AG09319 (cell line): ENCODE data around the gene PBLD.
"Not testable (repeated sequence)": the region's sequence is repeated elsewhere in the genome, so short reads cannot be mapped to it uniquely, and the experiment has no call there.

Experiments used
- DNase-seq: peaks from one replicate; pipeline ENCODE4 v3.0.0-alpha.2; 2010; ENCODE audit warnings: low read depth; ENCODE audit errors: extremely low read depth
- TF ChIP-seq, protein P1 (sequence below): IDR thresholded peaks from 2 replicates; pipeline ENCODE4 v1.5.1; 2011; ENCODE audit warnings: low read depth, mild to moderate bottlenecking, inconsistent platforms, low read length, moderate library complexity

Gene PBLD

DNA sequence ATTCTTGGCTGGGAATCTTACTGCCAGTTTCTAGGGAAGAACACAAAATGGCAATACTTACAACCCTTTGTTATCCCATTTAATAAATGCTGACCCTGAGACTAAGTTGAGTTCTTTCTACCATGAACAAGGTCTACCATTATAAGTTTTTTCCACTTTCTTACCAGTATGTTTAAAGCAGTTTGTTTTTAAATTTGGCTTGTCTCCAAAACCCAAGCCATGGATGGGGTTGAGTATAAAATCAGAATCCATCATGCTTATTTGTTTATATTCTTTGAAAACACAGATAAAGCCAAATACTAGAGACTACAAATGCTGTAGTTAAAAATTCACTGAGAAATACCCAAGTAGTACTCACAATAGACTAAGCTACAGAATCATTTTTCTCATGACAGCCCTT lies 42.0 kb downstream of the PBLD start:
- DNase-seq, result no peak
- TF ChIP-seq, protein P1, sequence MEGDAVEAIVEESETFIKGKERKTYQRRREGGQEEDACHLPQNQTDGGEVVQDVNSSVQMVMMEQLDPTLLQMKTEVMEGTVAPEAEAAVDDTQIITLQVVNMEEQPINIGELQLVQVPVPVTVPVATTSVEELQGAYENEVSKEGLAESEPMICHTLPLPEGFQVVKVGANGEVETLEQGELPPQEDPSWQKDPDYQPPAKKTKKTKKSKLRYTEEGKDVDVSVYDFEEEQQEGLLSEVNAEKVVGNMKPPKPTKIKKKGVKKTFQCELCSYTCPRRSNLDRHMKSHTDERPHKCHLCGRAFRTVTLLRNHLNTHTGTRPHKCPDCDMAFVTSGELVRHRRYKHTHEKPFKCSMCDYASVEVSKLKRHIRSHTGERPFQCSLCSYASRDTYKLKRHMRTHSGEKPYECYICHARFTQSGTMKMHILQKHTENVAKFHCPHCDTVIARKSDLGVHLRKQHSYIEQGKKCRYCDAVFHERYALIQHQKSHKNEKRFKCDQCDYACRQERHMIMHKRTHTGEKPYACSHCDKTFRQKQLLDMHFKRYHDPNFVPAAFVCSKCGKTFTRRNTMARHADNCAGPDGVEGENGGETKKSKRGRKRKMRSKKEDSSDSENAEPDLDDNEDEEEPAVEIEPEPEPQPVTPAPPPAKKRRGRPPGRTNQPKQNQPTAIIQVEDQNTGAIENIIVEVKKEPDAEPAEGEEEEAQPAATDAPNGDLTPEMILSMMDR, result no peak

DNA sequence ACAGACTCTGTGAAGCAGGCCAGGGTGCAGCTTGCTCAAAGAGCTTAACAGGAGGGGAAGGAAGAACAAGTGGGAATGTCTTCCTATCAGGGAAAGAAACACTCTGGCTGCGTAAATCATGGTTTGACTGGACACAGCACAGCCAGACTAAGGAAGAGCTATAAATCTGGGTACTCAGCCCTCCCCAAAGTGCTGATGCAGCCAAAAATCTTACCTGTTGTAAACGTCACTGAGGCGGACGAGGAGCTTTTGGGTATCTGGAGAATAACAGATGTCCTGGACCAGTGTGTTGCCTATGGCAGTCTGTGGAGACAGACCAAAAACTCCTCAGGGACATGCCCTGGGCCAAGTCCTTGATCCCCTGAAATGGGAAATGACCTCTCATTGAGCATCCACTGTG lies 44.0 kb downstream of the PBLD start:
- TF ChIP-seq, protein P1, result no peak
- DNase-seq, result no peak

DNA sequence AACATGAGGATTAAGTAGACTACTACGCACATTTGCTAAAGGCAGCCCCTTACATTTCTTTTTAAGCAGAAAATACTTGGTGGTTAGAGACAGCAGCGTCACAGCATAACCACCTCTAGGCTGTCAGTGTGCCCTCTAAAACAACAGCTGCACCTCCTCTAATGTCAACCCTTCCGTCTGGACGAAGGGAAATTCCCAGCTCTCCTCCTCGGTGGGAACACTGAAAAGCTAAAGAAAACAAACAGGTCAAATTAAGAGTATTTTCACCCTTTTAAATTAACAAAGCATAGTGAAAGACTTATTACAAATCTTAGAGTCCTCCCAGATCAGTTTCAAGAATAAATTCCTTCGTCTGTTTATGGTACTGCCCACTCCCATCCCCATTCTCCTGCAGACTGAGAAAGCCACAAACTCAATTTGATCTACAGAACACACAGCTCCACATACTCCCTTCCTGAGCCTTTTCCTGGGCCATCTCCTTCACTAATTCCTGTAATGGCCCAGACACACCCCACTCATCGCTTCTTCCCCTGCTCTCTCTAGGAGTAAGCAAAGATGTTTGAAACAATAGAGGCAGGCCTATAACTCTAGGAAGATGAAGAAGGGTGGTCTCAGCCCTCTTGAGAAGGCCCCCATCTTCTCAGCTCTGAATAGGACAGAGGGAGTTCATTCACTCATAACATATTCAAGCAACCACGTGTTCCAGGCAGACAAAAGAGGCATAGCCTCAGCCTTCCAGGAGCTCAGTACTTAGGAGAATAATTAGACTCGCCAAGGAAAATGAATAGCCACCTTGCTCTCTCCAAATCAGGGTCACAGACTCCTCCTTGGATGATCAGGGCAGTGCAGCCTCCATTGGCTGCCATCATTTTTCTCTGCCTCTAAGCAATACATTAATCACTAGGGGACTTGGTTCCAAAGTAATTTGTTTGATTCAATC lies 48.4 kb downstream of the PBLD start:
- TF ChIP-seq, protein P1, result no peak
- no peak for DNase-seq

DNA sequence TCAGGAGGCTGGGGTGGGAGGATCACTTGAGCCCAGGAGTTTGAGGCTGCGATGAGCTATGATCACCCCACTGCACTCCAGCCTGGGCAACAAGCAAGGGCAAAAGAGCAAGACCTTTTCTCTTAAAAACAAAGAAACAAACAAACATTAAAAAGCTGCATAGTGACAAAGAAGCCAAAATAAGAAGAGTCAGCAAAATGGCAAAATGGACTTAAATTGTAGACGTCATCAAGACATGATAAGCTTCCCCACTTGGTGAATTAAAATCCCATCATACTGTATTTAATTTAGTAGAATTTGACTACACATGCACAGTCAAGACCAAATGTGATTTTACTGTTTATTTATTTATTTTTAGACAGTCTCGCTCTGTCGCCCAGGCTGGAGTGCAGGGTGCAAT lies 52.0 kb downstream of the PBLD start:
- no peak for DNase-seq
- TF ChIP-seq, protein P1, result no peak

DNA sequence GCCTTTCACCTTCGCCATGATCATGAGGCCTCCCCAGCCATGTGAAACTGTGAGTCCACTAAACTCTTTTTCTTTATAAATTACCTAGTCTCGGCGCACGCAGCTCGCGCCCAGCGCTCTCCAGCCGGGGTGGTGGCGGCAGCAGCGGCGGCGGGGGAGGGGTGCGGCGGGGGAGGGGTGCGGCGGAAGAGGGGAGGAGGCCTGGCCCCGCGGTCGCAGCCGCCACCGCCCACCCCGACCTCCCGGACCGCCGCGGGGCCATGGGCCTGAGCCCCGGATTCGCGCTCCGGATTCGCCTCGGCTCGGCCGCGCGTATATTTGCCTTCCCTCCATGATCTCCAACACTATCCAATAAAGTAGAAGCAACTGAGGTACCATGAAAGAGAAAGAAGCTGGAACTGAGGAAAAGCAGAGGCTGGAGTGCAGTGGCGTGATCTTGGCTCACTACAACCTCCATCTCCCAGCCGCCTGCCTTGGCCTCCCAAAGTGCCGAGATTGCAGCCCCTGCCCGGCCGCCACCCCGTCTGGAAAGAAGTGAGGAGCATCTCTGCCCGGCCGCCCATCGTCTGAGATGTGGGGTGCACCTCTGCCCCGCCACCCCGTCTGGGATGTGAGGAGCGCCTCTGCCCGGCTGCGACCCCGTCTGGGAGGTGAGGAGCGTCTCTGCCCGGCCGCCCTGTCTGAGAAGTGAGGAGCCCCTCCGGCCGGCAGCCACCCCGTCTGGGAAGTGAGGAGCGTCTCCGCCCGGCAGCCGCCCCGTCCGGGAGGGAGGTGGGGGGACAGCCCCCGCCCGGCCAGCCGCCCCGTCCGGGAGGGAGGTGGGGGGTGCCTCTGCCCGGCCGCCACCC lies 53.6 kb downstream of the PBLD start:
- DNase-seq, result not testable (repeated sequence)

DNA sequence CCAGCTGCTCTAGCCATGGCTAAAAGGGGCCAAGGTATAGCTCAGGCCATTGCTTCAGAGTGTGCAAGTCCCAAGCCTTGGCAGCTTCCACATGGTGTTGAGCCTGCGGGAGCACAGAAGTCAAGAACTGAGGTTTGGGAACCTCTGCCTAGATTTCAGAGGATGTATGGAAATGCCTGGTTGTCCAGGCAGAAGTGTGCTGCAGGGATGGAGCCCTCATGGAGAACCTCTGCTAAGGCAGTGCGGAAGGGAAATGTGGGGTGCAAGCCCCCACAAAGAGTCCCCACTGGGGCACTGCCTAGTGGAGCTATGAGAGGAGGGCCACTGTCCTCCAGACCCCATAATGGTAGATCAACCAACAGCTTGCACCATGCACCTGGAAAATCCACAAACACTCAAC lies 54.9 kb downstream of the PBLD start:
- not testable (repeated sequence) for DNase-seq

DNA sequence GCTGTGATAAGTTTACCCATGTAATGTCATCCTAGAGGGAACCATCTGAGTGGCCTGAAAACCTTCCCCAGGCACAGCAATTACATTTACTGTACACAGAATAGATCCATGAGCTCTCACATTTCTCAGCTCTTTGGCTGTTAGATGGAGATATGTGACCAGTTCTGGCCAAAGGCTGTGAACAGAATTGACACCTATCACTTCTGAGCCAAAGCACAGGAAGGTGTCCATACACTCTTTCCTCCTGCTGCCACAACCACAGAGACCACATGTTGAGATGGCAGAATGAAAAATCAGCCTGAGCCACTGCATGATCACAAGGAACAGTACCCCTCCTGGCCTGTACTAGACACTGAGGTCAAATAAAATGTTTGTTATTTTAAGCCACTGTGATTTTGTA lies 56.5 kb downstream of the PBLD start:
- TF ChIP-seq, protein P1, result no peak
- no peak for DNase-seq

DNA sequence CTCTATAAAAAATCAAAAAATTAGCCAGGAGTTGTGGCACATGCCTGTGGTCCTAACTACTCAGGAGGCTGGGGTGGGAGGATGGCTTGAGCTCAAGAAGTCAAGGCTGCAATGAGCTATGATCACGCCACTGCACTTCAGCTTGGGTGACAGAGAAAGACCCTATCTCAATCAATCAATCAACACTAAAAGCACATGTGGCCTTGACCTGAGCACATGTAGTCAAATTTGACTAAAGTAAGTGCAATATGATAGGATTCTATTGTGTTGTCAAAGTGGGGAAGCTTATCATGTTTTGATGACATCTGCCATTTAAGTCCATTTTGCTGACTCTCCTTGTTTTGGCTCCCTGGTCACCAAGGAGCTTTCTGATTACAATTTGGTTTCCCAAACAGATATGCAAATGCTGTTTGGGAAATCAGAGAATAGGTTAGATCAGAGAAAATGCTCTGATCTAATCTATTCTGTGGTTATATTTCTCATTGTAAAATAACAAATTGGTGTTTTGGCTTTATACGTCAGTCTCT lies 57.1 kb downstream of the PBLD start:
- DNase-seq, result no peak
- TF ChIP-seq, protein P1, result no peak
